ENCODE measurements around the gene GAB2. TPM values are rescaled to one million over a fixed set of nuclear protein-coding genes. Genes with fewer than 3 reads are reported as not detected.

Gene GAB2
- total RNA-seq, 4 donors from 2014 or later, result 23.3 to 65.6 (median 58.8) TPM

DNA sequence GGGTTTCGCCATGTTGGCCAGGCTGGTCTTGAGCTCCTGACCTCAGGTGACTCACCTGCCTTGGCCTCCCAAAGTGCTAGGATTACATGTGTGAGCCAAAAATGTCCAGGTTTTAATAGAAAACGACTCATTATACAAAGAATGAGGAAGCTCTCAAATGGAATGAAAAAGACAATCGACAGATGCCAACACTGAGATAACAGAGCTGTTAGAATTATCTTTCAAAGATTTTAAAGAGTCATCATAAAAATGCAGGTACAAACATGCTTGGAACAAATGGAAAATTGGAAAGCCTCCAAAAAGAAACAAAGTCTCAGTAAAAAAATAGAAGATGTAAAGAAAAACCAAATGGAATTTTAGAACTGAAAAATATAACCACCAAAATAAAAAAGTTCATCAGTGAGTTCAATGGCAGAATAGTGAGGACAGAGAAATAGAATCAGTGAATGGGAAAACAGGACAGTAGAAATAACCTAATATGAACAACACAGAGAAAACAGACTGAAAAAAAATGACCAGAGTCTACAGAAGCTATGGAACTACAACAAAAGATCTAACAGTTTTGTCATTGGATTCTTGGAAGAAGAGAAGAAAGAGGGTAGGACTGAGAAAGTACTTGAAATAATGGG, 10.9 kb downstream of the GAB2 start:
- TF ChIP-seq, protein P1, sequence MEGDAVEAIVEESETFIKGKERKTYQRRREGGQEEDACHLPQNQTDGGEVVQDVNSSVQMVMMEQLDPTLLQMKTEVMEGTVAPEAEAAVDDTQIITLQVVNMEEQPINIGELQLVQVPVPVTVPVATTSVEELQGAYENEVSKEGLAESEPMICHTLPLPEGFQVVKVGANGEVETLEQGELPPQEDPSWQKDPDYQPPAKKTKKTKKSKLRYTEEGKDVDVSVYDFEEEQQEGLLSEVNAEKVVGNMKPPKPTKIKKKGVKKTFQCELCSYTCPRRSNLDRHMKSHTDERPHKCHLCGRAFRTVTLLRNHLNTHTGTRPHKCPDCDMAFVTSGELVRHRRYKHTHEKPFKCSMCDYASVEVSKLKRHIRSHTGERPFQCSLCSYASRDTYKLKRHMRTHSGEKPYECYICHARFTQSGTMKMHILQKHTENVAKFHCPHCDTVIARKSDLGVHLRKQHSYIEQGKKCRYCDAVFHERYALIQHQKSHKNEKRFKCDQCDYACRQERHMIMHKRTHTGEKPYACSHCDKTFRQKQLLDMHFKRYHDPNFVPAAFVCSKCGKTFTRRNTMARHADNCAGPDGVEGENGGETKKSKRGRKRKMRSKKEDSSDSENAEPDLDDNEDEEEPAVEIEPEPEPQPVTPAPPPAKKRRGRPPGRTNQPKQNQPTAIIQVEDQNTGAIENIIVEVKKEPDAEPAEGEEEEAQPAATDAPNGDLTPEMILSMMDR (IDR thresholded peaks at IDR 0.05; ENCODE audit: low read depth), result no peak

DNA sequence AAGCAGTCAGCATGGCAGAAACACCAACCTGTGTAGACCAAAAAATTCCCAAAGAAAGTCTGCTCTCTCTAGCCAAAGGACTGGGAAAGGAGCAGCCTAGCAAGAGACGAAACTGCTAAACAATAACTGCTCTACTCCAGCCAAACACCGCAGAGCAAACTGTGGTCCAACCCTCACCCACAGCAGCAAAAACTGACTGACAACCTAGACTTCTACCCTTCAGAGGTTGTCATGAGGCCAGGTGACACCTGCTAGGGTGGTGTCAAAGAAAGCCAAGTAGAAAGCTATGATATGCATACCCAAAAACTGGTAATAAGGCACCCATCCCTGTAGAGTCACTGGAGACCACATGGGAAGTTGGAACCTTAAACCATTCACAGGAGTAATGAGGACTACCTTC, 11.8 kb downstream of the GAB2 start:
- TF ChIP-seq, protein P1 (IDR thresholded peaks at IDR 0.05; ENCODE audit: low read depth), result no peak

DNA sequence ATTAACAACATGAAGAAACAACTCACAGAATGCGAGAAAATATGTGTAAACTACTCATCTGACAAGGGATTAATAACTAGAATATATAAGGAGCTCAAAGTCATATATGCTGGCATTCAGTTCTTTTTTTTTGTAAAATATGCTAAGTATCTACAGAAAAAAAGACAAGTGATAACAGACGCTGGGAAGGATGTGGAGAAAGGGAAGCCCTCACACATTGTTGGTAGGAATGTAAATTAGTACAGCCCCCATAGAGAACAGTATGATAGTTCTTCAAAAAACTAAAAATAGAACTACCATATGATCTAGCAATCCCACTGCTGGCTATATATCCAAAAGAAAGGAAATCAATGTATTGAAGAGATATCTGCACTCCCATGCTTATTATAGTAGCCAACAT, 13.8 kb downstream of the GAB2 start:
- TF ChIP-seq, protein P1 (IDR thresholded peaks at IDR 0.05; ENCODE audit: low read depth), result no peak

DNA sequence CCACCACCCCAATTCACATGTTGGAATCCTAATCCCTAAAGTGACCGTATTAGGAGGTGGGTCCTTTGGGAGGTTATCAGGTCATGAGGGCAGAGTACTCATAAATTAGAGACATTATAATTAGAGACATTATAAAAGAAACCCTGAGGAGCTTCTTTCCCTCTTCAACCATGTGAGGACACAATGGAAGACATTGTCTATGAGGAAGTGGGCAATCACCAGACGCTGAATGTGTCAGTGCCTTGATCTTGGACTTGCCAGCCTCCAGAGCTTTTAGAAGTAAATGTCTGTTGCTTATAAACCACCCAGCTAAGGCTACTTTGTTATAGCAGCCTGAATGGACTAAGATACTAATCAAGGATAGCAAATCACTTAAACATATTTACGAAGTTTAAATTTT, 14.8 kb downstream of the GAB2 start:
- TF ChIP-seq, protein P1 (IDR thresholded peaks at IDR 0.05; ENCODE audit: low read depth), result no peak

DNA sequence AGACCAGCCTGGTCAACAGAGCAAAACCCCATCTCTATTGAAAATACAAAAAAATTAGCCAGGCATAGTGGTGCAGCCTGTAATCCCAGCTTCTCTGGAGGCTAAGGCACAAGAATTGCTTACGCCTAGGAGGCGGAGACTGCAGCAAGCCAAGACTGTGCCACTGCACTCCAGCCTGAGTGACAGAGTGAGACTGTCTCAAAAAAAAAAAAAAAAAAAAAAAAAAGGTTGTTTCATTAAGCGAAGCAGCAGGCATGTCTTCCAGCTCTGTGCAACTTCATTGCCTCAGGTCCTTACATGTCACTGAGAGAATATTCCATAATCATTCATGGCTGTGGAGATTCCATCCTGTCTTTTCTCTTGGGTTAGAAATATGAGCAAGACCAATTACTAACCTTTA, 16.9 kb downstream of the GAB2 start:
- TF ChIP-seq, protein P1 (IDR thresholded peaks at IDR 0.05; ENCODE audit: low read depth), result no peak

DNA sequence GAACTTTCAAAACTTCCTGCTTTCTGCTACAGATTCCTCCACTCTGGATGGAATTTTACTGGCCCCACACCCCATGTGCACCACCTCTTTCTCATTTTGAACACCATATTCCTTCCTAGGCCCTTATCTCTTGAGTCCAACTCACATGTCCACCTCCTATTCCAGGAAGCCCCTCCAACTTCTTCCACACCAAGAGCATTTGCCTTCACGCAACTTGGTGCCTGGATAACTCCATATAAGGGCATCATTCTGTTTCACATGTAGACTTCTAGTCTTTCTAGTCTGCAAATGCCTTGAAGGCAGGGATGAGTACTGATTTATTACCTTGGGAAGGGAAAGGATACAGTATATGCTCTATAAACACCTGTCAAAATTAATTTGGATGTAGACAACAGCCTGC, 17.5 kb downstream of the GAB2 start:
- TF ChIP-seq, protein P1 (IDR thresholded peaks at IDR 0.05; ENCODE audit: low read depth), result no peak

DNA sequence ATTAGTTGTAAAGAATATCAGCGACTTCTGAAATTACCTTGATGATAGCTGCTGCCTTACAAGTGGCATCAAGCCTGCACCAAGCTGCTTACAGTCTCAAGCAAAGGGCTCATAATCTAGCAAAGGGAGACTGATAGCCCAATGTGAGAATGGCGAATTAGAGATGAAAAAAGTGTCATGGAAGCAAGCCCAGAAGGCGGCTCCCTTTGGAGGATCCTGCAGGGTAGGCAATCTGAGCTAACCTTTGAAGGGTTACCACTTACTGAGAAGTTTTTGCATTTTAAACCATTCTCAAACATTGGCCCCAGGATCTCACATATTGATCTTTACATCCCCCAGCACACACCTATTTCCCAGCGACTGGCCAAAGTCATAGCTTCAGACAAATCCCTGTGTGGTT, 18.5 kb downstream of the GAB2 start:
- TF ChIP-seq, protein P1 (IDR thresholded peaks at IDR 0.05; ENCODE audit: low read depth), result no peak

Data from subcutaneous adipose tissue (tissue), 4 donors.